HFFc6 (cell line): Measurements from ENCODE around the gene GPER1. TPM values are rescaled to one million over a fixed set of nuclear protein-coding genes. Genes with fewer than 3 reads are reported as not detected.

ENCODE experiments used
- DNase-seq: peaks from one replicate; pipeline ENCODE4 v3.0.0-alpha.2; 2018
- H3K27ac Mint-ChIP-seq: 2 replicates; pipeline ENCODE4 v1.8.0; 2020; ENCODE audit warnings: mild to moderate bottlenecking, mixed read lengths
- H3K27me3 Mint-ChIP-seq: 2 replicates; pipeline ENCODE4 v1.8.0; 2021; ENCODE audit warnings: mild to moderate bottlenecking, moderate library complexity, mixed read lengths; ENCODE audit not compliant: insufficient read depth
- H3K36me3 Mint-ChIP-seq: 2 replicates; pipeline ENCODE4 v1.8.0; 2021; ENCODE audit warnings: low read depth, mixed read lengths
- H3K4me1 Mint-ChIP-seq: 2 replicates; pipeline ENCODE4 v1.8.0; 2020; ENCODE audit warnings: low read depth, mixed read lengths
- H3K4me3 Mint-ChIP-seq: 2 replicates; pipeline ENCODE4 v1.8.0; 2020; ENCODE audit warnings: mild to moderate bottlenecking, moderate library complexity, mixed read lengths
- H3K9me3 Mint-ChIP-seq: 2 replicates; pipeline ENCODE4 v1.8.0; 2020; ENCODE audit warnings: mild to moderate bottlenecking, mixed read lengths
- CTCF ChIP-seq: fragments of 200-600 bp; sonication (generic); IDR thresholded peaks from 2 replicates; pipeline ENCODE4 v1.5.0; 2021; ENCODE audit warnings: antibody characterized with exemption, mild to moderate bottlenecking
- total RNA-seq, 6 experiments: library from RNA; stranded (reverse); fragmentation: NEBNext Ultra II Directional; extraction: Animal tissue kit (Norgen Biotek cat#: 25700); gene quantifications; 2 replicates in 1 of 6; 3 replicates in 5 of 6; pipeline ENCODE4 v1.2.3, GENCODE V29; 2021

Gene GPER1
- total RNA-seq, 6 experiments from 2014 or later, result 4.6 to 7.1 (median 5.3) TPM

- no peak for TF ChIP-seq CTCF
- no peak for DNase-seq
- H3K36me3 Mint-ChIP-seq, result no peaks in the 10 kb centered on the region
Measured at GRCh38 chr7:1064581-1064980, 23.3 kb upstream of the GPER1 start.

GRCh38 chr7:1065263-1065584 lies 22.7 kb upstream of the GPER1 start:
- Mint-ChIP-seq H3K4me1 (no peaks in the 10 kb centered on the region), H3K36me3 (no peaks in the 10 kb centered on the region), H3K27me3 (peaks cover 4% of the 10 kb centered on the region), H3K4me3 (no peak overlapping the region), H3K9me3 (no peaks in the 10 kb centered on the region), H3K27ac (no peak overlapping the region)
- TF ChIP-seq CTCF, result no peak
- DNase-seq, result no peak

More at GRCh38 chr7:1064581-1064980, 23.3 kb upstream of the GPER1 start:
- Mint-ChIP-seq H3K27ac (no peak overlapping the region), H3K9me3 (no peaks in the 10 kb centered on the region), H3K27me3 (peaks cover 4% of the 10 kb centered on the region), H3K4me3 (no peak overlapping the region), H3K4me1 (no peaks in the 10 kb centered on the region)

- DNase-seq, result peak; percentile 50
- Mint-ChIP-seq H3K36me3 (0 out of 2 replicates have a peak, but pooled peaks cover under 1% of the 10 kb centered on the region), H3K9me3 (peaks cover 4% of the 10 kb centered on the region; the same call in 1 of the 2 replicates), H3K27ac (no peak overlapping the region), H3K27me3 (peaks cover 4% of the 10 kb centered on the region), H3K4me3 (no peak overlapping the region), H3K4me1 (no peaks in the 10 kb centered on the region)
- peak; percentile 95 for TF ChIP-seq CTCF
Measured at GRCh38 chr7:1065585-1066241, 22.2 kb upstream of the GPER1 start.

- H3K27me3 Mint-ChIP-seq, result peaks cover 4% of the 10 kb centered on the region
- H3K4me1 Mint-ChIP-seq, result no peaks in the 10 kb centered on the region
- peaks cover 9% of the 10 kb centered on the region; the same call in 1 of the 2 replicates for H3K9me3 Mint-ChIP-seq
- H3K27ac Mint-ChIP-seq, result no peak overlapping the region
- DNase-seq, result no peak
- H3K4me3 Mint-ChIP-seq, result no peak overlapping the region
- TF ChIP-seq CTCF, result no peak
- H3K36me3 Mint-ChIP-seq, result 0 out of 2 replicates have a peak, but pooled peaks cover 6% of the 10 kb centered on the region
Measured at GRCh38 chr7:1066242-1066588, 21.7 kb upstream of the GPER1 start.

- H3K27me3 Mint-ChIP-seq, result peaks cover 4% of the 10 kb centered on the region
- 0 out of 2 replicates have a peak, but pooled peaks cover 10% of the 10 kb centered on the region for H3K36me3 Mint-ChIP-seq
- H3K9me3 Mint-ChIP-seq, result peaks cover 10% of the 10 kb centered on the region; the same call in 1 of the 2 replicates
- no peaks in the 10 kb centered on the region for H3K4me1 Mint-ChIP-seq
- H3K27ac Mint-ChIP-seq, result no peak overlapping the region
- no peak for DNase-seq
- H3K4me3 Mint-ChIP-seq, result no peak overlapping the region
- TF ChIP-seq CTCF, result no peak
Measured at GRCh38 chr7:1068013-1068412, 19.9 kb upstream of the GPER1 start.
